ENCODE data around the gene SLX4IP.
A peak's percentile ranks its signal among the peaks of the same experiment; 100 is the strongest.

SLX4IP gene

GRCh38 chr20:10658876-10659632 lies 223.9 kb downstream of the SLX4IP start:
- H3K4me3 ChIP-seq (ENCODE audit: low read depth, low read length) = no peak overlapping the region

GRCh38 chr20:10659651-10660601 lies 224.8 kb downstream of the SLX4IP start:
- H3K4me3 ChIP-seq (ENCODE audit: low read depth, low read length) = no peak overlapping the region

DNA sequence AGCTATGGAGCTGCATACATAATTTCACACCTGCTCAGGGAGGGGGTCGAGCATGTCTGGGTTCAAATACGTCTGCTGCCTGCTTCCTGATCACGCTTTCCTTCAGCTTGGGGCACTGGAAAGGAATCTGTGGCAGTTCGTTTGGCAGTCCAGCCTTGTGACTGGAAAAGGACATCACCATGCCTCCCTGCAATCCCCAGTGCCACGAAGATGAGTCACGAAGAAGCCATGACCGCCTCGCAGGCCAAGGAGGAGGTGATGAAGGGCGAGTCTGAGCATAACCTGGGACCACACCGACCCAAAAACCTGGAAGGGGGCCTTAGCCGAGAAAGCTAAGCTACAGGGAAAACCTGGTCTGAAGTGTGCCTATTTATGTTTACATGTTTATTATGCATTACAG lies 225.6 kb downstream of the SLX4IP start:
- no peak overlapping the region for H3K4me3 ChIP-seq (ENCODE audit: low read depth, low read length)

DNA sequence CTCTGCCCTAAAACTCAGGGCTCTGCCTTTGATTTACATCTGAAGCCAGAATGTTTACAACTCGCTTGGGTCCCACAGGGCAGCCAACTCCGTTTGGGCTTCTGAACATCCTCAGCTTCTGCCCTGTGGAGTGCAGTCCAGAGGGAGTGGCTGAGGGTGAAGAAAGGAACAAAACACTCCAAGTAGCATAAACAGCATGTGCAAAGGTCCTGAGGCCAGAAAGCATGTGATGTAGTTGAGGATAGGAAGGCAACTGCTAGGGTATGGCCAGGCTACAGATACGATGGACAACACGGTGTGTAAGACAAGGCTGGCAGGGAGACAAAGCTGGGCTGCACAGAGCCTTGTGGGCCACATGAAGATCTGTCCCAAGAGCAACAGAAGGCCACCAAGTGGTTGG lies 226.2 kb downstream of the SLX4IP start:
- no peak overlapping the region for H3K4me3 ChIP-seq (ENCODE audit: low read depth, low read length)

- H3K4me3 ChIP-seq (ENCODE audit: low read depth, low read length) = no peak overlapping the region
Observed at GRCh38 chr20:10662151-10662550, 227.0 kb downstream of the SLX4IP start.

GRCh38 chr20:10662661-10663458 lies 227.8 kb downstream of the SLX4IP start:
- no peak overlapping the region for H3K4me3 ChIP-seq (ENCODE audit: low read depth, low read length)

DNA sequence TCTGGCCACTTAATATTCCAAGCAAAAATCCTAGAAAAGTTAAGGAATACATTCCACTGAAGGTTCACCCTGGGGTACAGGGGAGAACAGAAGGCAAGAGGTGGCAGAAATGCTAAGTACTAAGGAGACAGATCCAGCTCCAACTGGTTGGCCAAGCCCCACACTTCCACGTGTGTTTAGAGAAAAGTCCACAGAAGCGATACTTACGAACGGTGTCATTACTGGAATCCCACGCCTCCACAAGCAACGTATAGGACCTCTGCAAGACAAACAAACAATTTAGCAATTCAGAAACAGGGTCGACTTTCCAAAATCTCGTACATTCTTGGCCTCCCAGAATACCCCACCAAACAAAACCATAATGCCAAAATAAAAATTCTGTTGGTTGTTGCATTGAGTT lies 228.7 kb downstream of the SLX4IP start:
- H3K4me3 ChIP-seq (ENCODE audit: low read depth, low read length) = no peak overlapping the region

DNA sequence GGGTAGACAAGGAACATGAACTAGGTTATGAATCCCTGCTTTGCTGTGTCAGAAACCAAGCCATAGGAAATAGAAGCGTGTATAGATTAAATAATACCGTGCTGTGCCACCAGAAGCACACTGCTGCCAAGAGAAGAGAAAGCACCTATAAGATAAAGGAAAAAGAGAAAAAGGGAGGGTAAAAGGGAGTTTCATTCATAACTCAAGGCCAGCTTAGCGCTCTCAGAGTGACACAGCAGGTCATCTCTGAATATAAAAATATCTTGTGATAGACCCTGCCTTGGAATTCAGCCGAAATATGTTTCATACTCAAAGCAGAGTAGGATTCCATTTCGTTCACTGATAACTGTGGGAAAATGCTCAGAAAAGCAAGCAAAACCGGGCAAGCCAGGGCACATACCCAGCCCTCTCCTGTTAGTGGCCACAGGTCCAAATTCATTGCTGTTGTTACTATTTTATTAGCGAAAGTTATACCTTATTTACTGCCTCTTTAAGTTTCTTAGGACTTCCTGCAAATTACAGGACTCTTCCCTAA lies 230.0 kb downstream of the SLX4IP start:
- H3K4me3 ChIP-seq (ENCODE audit: low read depth, low read length) = no peak overlapping the region

DNA sequence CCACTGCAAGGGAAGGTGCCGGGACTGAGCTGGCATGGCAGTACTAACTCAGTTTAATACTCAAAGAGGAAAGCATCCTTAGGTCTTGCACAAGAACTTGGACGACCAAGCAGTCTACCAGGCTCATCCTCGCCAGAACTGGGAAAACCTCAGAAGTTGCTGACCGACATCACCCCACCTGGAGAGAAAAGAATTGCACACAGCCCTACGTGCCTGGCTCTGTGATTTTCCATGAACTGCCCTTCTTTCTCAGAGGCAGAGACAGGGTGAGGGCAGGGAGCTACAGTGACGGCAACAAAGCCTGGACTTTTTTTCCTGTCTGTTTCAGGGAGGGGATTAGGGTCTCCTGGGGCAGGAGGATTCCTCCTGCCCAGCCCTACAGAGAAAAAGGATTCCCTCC lies 230.7 kb downstream of the SLX4IP start:
- H3K4me3 ChIP-seq (ENCODE audit: low read depth, low read length) = no peak overlapping the region

DNA sequence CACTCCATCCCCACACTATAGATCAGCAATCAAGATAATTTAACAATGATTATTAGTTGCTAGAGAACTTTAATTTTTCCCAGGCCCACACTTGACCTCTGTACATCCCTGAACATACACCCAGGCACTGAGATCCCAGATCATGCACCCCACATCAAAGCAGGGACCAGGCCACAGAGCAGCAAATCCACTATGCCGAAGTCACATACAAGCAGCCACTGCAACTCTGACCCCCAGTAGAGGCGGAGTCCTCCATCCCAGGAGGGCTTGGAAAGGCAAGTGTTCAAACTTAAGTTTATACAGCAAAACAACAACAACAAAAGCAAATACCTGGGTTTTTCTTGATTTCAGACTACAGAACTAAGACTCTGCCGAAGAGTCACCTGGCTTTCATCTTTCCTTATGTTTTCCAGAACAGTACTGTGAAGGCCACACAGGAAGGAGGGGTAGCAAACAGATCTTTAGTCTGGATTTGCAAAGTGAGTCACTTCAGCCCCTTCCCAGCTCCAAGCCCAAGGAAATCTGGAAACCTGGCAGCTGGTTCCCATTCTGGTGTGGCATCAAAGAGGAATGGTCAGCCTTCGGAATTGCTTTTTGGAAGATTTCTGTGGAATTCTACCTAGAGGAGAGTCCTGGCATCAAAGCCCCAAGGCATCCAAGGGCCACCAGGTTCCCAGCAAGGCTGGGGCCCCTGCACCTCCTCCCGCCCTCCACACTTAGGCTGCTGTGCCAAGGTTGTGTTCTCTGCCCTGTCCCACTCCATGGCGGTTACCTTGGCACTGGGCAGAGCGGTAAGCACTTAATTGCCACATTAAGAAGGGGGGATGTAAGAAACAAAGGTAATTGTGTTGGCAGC lies 231.3 kb downstream of the SLX4IP start:
- H3K4me3 ChIP-seq (ENCODE audit: low read depth, low read length) = no peak overlapping the region

DNA sequence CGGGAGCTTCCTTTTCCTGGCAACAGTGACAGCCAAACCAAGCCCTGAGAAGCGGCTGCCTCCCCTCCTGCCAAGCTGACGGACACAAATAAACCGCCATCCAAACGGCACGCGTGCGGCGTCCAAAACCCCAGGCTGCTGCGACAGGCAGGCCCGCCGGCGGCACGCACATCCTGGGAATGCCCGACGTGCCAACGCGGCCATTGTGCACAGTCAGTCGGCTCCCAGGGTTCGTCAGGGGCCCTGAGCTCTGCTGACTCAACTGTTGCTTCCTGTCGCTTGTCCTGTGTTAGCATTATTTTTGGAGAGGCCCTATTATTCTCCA lies 231.9 kb downstream of the SLX4IP start:
- H3K4me3 ChIP-seq (ENCODE audit: low read depth, low read length) = no peak overlapping the region

- H3K4me3 ChIP-seq (ENCODE audit: low read depth, low read length) = no peak overlapping the region
Observed at GRCh38 chr20:10667560-10668167, 232.6 kb downstream of the SLX4IP start.

DNA sequence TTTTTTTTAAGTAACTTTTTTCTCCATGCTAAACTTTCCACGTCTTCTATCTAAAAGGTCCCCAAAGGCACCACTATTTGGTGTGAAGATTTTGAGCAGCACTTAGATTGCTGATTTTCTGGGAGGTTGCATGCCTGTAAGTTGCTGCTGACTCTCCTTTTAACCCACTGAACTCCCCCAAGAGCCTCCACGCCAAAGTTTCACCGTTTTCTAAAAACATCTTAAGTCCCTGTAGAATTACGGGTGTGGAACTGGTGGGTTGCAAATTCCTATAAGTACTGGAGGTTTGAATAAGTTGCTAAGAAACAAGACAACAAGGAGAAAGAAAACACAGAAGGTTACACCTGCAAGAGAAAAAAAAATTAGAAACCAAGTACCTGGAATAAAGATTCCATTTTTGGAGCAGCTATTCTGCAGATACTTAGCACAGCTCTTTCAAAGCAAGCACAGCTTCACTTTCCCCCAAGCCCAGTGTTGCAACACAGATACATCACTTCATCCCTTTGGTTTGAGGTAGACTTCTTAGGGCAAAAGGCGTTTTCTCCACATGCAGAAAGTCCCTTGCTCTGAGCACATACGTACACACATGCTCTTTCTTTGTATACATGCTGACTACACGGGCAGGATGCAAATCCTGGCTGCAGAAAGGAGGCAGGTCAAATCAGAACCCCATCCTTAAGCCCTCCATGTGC lies 233.7 kb downstream of the SLX4IP start:
- no peak overlapping the region for H3K4me3 ChIP-seq (ENCODE audit: low read depth, low read length)

GRCh38 chr20:10669843-10670446 lies 234.8 kb downstream of the SLX4IP start:
- H3K4me3 ChIP-seq (ENCODE audit: low read depth, low read length) = no peak overlapping the region

- no peak overlapping the region for H3K4me3 ChIP-seq (ENCODE audit: low read depth, low read length)
Observed at GRCh38 chr20:10670501-10671220, 235.6 kb downstream of the SLX4IP start.

GRCh38 chr20:10671221-10671918 lies 236.3 kb downstream of the SLX4IP start:
- H3K4me3 ChIP-seq (ENCODE audit: low read depth, low read length) = peak overlapping the region; percentile 74

- peak overlapping the region; percentile 74 for H3K4me3 ChIP-seq (ENCODE audit: low read depth, low read length)
Observed at GRCh38 chr20:10671919-10672623, 237.0 kb downstream of the SLX4IP start.

Measured in iPS-11a (cell line).